ENCODE measurements around the gene ZNF256.

GRCh38 chr19:57992841-57993240, 45.3 kb upstream of the ZNF256 start:
- TF ChIP-seq CTCF (IDR thresholded peaks at IDR 0.05) = no peak
- TF ChIP-seq POLR2A (IDR thresholded peaks at IDR 0.05) = no peak

Measured in thyroid gland (tissue), 4 donors.